ENCODE data around the gene CLEC16A.

Gene CLEC16A

DNA sequence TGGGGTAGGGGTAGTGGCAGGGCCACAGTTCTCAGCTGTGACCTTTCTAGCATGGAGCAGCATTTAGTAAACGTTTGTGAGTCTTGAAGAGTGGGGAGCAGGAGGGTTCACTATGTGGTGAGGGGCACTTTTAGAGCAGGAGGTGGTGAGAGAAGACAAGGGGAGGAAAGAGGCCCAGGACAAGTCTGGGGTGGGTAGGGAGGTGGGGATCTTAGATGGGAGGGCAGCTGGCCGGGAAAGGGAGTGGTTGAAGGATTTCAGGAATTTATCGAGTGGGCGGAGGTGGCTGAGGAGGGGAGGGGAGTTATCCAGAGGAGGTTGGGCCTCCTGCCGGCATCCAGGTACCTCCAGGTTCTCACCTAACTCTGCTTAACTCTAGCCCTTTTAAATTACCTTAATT, 1.9 kb downstream of the CLEC16A start:
- TF ChIP-seq TCF12 (IDR thresholded peaks at IDR 0.05; ENCODE audit: low read depth) (peak; percentile 49; the same call in 1 of the 2 replicates), ZBTB7A (IDR thresholded peaks at IDR 0.05; ENCODE audit: low read depth) (0 out of 2 replicates have a peak, but pooled peaks have one; percentile 36), EGR1 (IDR thresholded peaks at IDR 0.05) (peak; percentile 84), TEAD4 (IDR thresholded peaks at IDR 0.05) (peak; percentile 76), YY1 (IDR thresholded peaks at IDR 0.05; ENCODE audit: low read depth) (no peak)

DNA sequence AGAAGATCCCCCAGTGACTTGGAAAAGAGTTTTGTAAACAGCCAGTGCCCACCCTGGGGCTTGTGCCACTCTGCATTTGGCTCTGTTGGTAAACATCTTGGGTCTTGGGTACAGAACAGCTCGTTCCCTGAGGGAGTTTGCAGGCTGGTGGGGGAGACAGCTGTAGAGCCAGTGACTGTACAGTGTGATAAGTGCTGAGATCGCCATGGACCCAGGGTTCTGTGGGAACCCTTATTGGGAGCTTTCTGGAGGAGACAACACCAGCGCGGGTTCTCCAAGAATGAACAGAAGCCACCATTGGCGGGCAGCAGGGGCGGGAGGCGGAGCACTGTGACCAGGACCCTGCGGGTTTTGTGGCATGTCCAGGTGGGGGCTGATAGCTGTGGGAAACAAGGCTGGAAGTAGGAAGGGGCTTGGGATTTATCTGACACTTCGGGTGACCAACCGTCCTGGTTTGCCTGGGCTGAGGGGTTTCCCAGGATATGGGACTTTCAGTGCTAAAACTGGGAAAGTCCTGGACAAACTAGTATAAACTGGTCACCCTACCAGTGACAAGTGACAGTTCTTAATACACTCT, 2.9 kb downstream of the CLEC16A start:
- TF ChIP-seq EGR1 (IDR thresholded peaks at IDR 0.05) (no peak), TCF12 (IDR thresholded peaks at IDR 0.05; ENCODE audit: low read depth) (no peak), EP300 (IDR thresholded peaks at IDR 0.05; ENCODE audit: borderline replicate concordance) (no peak), TAF1 (IDR thresholded peaks at IDR 0.05; ENCODE audit: low read depth) (no peak), FOXM1 (IDR thresholded peaks at IDR 0.05; ENCODE audit: borderline replicate concordance, low read depth) (no peak), RAD21 (IDR thresholded peaks at IDR 0.05; ENCODE audit: low read depth) (no peak), CREB1 (IDR thresholded peaks at IDR 0.05; ENCODE audit: low read depth) (no peak), CEBPB (IDR thresholded peaks at IDR 0.05) (no peak), ZBTB7A (IDR thresholded peaks at IDR 0.05; ENCODE audit: low read depth) (no peak), YY1 (IDR thresholded peaks at IDR 0.05; ENCODE audit: low read depth) (no peak)
- TF ChIP-seq, protein P1, sequence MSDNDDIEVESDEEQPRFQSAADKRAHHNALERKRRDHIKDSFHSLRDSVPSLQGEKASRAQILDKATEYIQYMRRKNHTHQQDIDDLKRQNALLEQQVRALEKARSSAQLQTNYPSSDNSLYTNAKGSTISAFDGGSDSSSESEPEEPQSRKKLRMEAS (IDR thresholded peaks at IDR 0.05): no peak
- TF ChIP-seq, protein P2, sequence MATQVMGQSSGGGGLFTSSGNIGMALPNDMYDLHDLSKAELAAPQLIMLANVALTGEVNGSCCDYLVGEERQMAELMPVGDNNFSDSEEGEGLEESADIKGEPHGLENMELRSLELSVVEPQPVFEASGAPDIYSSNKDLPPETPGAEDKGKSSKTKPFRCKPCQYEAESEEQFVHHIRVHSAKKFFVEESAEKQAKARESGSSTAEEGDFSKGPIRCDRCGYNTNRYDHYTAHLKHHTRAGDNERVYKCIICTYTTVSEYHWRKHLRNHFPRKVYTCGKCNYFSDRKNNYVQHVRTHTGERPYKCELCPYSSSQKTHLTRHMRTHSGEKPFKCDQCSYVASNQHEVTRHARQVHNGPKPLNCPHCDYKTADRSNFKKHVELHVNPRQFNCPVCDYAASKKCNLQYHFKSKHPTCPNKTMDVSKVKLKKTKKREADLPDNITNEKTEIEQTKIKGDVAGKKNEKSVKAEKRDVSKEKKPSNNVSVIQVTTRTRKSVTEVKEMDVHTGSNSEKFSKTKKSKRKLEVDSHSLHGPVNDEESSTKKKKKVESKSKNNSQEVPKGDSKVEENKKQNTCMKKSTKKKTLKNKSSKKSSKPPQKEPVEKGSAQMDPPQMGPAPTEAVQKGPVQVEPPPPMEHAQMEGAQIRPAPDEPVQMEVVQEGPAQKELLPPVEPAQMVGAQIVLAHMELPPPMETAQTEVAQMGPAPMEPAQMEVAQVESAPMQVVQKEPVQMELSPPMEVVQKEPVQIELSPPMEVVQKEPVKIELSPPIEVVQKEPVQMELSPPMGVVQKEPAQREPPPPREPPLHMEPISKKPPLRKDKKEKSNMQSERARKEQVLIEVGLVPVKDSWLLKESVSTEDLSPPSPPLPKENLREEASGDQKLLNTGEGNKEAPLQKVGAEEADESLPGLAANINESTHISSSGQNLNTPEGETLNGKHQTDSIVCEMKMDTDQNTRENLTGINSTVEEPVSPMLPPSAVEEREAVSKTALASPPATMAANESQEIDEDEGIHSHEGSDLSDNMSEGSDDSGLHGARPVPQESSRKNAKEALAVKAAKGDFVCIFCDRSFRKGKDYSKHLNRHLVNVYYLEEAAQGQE (IDR thresholded peaks at IDR 0.05; ENCODE audit: low read depth): no peak

DNA sequence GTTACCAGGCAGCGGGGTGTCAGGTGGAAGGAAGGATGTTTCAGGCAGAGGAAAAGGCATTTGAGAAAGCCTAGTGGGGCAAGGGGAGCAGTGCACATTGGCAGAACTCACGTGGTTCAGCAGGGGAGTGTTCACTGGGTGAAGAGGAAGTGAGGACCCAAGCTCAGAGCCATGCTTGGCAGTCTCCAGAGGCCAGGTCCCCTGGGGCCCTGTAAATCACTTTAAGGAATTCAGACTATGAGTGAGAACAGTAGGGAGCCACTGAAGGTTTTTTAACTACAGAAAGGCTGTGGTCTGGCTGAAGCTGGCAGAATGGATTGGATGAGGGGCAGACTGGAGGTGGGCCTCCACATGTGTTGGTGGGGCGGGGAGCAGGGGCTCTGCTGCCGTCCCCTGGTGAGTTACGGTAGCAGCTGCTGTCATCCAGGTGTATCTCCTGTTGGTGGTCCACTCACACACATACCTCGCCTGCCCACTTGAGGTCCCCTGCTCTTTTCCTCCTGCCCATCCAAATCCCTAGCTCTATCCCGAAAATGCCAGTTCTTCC, 5.1 kb downstream of the CLEC16A start:
- TF ChIP-seq, protein P1 (IDR thresholded peaks at IDR 0.05): peak; percentile 78
- no peak for TF ChIP-seq YY1 (IDR thresholded peaks at IDR 0.05; ENCODE audit: low read depth)
- TF ChIP-seq EP300 (IDR thresholded peaks at IDR 0.05; ENCODE audit: borderline replicate concordance): peak; percentile 47; the same call in 1 of the 2 replicates
- TF ChIP-seq FOXM1 (IDR thresholded peaks at IDR 0.05; ENCODE audit: borderline replicate concordance, low read depth): no peak; the same call in 1 of the 2 replicates
- no peak for TF ChIP-seq EGR1 (IDR thresholded peaks at IDR 0.05)
- TF ChIP-seq ZBTB7A (IDR thresholded peaks at IDR 0.05; ENCODE audit: low read depth): peak; percentile 47; the same call in 1 of the 2 replicates
- no peak for TF ChIP-seq CREB1 (IDR thresholded peaks at IDR 0.05; ENCODE audit: low read depth)
- no peak for TF ChIP-seq TAF1 (IDR thresholded peaks at IDR 0.05; ENCODE audit: low read depth)
- no peak for TF ChIP-seq CEBPB (IDR thresholded peaks at IDR 0.05)
- TF ChIP-seq TCF12 (IDR thresholded peaks at IDR 0.05; ENCODE audit: low read depth): peak; percentile 63; the same call in 1 of the 2 replicates
- no peak for TF ChIP-seq RAD21 (IDR thresholded peaks at IDR 0.05; ENCODE audit: low read depth)
- TF ChIP-seq TEAD4 (IDR thresholded peaks at IDR 0.05): peak; percentile 86
- TF ChIP-seq, protein P3, sequence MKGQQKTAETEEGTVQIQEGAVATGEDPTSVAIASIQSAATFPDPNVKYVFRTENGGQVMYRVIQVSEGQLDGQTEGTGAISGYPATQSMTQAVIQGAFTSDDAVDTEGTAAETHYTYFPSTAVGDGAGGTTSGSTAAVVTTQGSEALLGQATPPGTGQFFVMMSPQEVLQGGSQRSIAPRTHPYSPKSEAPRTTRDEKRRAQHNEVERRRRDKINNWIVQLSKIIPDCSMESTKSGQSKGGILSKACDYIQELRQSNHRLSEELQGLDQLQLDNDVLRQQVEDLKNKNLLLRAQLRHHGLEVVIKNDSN (IDR thresholded peaks at IDR 0.05): peak; percentile 78
- peak; percentile 49 for TF ChIP-seq NFIC (IDR thresholded peaks at IDR 0.05)
- TF ChIP-seq, protein P2 (IDR thresholded peaks at IDR 0.05; ENCODE audit: low read depth): no peak

DNA sequence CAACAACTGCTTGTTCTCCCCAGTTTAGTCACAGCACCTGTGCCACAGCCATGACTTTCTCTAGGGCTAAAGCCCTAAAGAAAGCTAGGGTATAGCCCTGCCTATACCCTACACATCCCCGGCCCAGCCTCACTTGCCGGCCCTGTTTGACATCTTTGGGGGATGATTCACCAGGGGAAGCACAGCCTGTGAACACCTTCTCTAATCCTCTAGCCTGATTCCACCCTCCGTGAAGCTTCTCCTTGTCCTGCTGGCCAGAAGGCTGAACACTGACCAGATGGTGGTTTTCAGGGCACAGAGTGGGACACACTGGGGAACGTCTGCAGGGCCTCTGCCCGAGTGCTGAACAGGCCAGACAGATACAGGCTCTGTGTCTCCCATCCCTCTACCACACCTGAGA, 6.0 kb downstream of the CLEC16A start:
- TF ChIP-seq, protein P2 (IDR thresholded peaks at IDR 0.05; ENCODE audit: low read depth): no peak
- TF ChIP-seq TCF12 (IDR thresholded peaks at IDR 0.05; ENCODE audit: low read depth): no peak
- TF ChIP-seq CEBPB (IDR thresholded peaks at IDR 0.05): no peak
- TF ChIP-seq, protein P3 (IDR thresholded peaks at IDR 0.05): no peak
